ENCODE results near the gene ODAD4.

The ODAD4 gene

GRCh38 chr17:41972571-41973407 is 42.4 kb downstream of the ODAD4 start:
- DNase-seq: no peak

GRCh38 chr17:41973408-41973811 is 43.0 kb downstream of the ODAD4 start:
- no peak for DNase-seq

- DNase-seq: no peak
Measured at GRCh38 chr17:41974031-41974430, 43.6 kb downstream of the ODAD4 start.

GRCh38 chr17:41974658-41975057 is 44.2 kb downstream of the ODAD4 start:
- no peak for DNase-seq

- no peak for DNase-seq
Measured at GRCh38 chr17:41975099-41976083, 45.0 kb downstream of the ODAD4 start.

- DNase-seq: no peak
Measured at GRCh38 chr17:41976142-41976768, 45.8 kb downstream of the ODAD4 start.

- no peak for DNase-seq
Measured at GRCh38 chr17:41977991-41978390, 47.6 kb downstream of the ODAD4 start.

- no peak for DNase-seq
Measured at GRCh38 chr17:41982026-41982760, 51.8 kb downstream of the ODAD4 start.

GRCh38 chr17:41984454-41984853 is 54.0 kb downstream of the ODAD4 start:
- no peak for DNase-seq

GRCh38 chr17:41985919-41986318 is 55.5 kb downstream of the ODAD4 start:
- no peak for DNase-seq

GRCh38 chr17:41986634-41987033 is 56.2 kb downstream of the ODAD4 start:
- no peak for DNase-seq

GRCh38 chr17:41987642-41988041 is 57.2 kb downstream of the ODAD4 start:
- DNase-seq: no peak

GRCh38 chr17:41988418-41988817 is 58.0 kb downstream of the ODAD4 start:
- no peak for DNase-seq

- DNase-seq: no peak
Measured at GRCh38 chr17:41989702-41990419, 59.4 kb downstream of the ODAD4 start.

GRCh38 chr17:41992576-41992975 is 62.2 kb downstream of the ODAD4 start:
- no peak for DNase-seq

GRCh38 chr17:41996855-41997164 is 66.4 kb downstream of the ODAD4 start:
- no peak for DNase-seq

GRCh38 chr17:41998497-41998896 is 68.1 kb downstream of the ODAD4 start:
- no peak for DNase-seq

GRCh38 chr17:42000413-42001133 is 70.2 kb downstream of the ODAD4 start:
- DNase-seq: peak in 2 of 3 donors; percentile 22 to 32

GRCh38 chr17:42001729-42002128 is 71.3 kb downstream of the ODAD4 start:
- DNase-seq: no peak

- peak in 2 of 3 donors; percentile 25 to 32 for DNase-seq
Measured at GRCh38 chr17:42002175-42002791, 71.9 kb downstream of the ODAD4 start.

- no peak for DNase-seq
Measured at GRCh38 chr17:42002792-42003301, 72.4 kb downstream of the ODAD4 start.
